Liver (tissue), 9 donors: ENCODE results near the gene CYP11A1. TPM values are rescaled to one million over a fixed set of nuclear protein-coding genes. Genes with fewer than 3 reads are reported as not detected.

ENCODE experiments used
- DNase-seq: peaks from one replicate; pipeline ENCODE4 v3.0.0-alpha.2; 2017; ENCODE audit warnings: low spot score
- H3K27ac ChIP-seq, 2 donors: one replicate each; pipeline ENCODE4 v1.7.0; 2013; ENCODE audit warnings: inconsistent platforms in 2 of 2, low read length in 2 of 2, control low read depth in 1 of 2, low read depth in 1 of 2, mild to moderate bottlenecking in 1 of 2
- H3K27me3 ChIP-seq, 4 donors: one replicate each; pipeline versions ENCODE4 v1.6.1 to v1.7.0; 2013; ENCODE audit warnings: low read length in 3 of 4, inconsistent platforms in 1 of 4, mild to moderate bottlenecking in 1 of 4, moderate library complexity in 1 of 4; ENCODE audit not compliant: control insufficient read depth in 4 of 4, insufficient read depth in 4 of 4
- H3K36me3 ChIP-seq, 4 donors: one replicate each; pipeline versions ENCODE4 v1.6.1 to v1.7.0; 2013; ENCODE audit warnings: low read length in 3 of 4, mild to moderate bottlenecking in 3 of 4, low read depth in 1 of 4, moderate library complexity in 1 of 4; ENCODE audit not compliant: control insufficient read depth in 4 of 4, insufficient read depth in 3 of 4
- H3K4me1 ChIP-seq, 4 donors: one replicate each; pipeline versions ENCODE4 v1.6.1 to v1.7.0; 2013; ENCODE audit warnings: low read length in 3 of 4, mild to moderate bottlenecking in 3 of 4, moderate library complexity in 1 of 4; ENCODE audit not compliant: control insufficient read depth in 4 of 4, insufficient read depth in 4 of 4
- H3K4me3 ChIP-seq, 3 donors: one replicate each; pipeline versions ENCODE4 v1.6.1 to v1.7.0; 2013; ENCODE audit warnings: low read length in 3 of 3, control low read depth in 1 of 3, low read depth in 1 of 3, mild to moderate bottlenecking in 1 of 3
- H3K9ac ChIP-seq, 2 donors: one replicate each; pipeline ENCODE4 v1.7.0; 2013; ENCODE audit warnings: low read length in 2 of 2, mild to moderate bottlenecking in 2 of 2, moderate library complexity in 2 of 2, control low read depth in 1 of 2, low read depth in 1 of 2
- H3K9me3 ChIP-seq, 4 donors: one replicate each; pipeline versions ENCODE4 v1.6.1 to v1.7.0; 2013; ENCODE audit warnings: low read length in 3 of 4; ENCODE audit not compliant: control insufficient read depth in 4 of 4
- ATF3 ChIP-seq: IDR thresholded peaks from 2 replicates; pipeline ENCODE4 v1.6.1; 2016; ENCODE audit warnings: antibody characterized with exemption
- CTCF ChIP-seq: fragments of 150-350 bp; IDR thresholded peaks from 2 replicates; pipeline ENCODE4 v1.5.1; 2017; ENCODE audit warnings: improper control_type of control experiment, low read depth, low read length; ENCODE audit not compliant: missing input control
- EGR1 ChIP-seq, 2 donors: IDR thresholded peaks; 2 replicates each; pipeline ENCODE4 v1.6.1; 2016 to 2018; ENCODE audit warnings: antibody characterized with exemption in 2 of 2, low read depth in 2 of 2
- FOXA1 ChIP-seq: IDR thresholded peaks from 2 replicates; pipeline ENCODE4 v1.6.1; 2016; ENCODE audit warnings: antibody characterized with exemption
- FOXA2 ChIP-seq: IDR thresholded peaks from 2 replicates; pipeline ENCODE4 v1.6.1; 2016; ENCODE audit warnings: antibody characterized with exemption
- GABPA ChIP-seq, 2 donors: IDR thresholded peaks in 1 of 2; conservative IDR thresholded peaks in 1 of 2; 2 replicates each; pipeline ENCODE4 v1.6.1; 2016; ENCODE audit warnings: antibody characterized with exemption in 2 of 2, mild to moderate bottlenecking in 1 of 2, moderate library complexity in 1 of 2
- HNF4A ChIP-seq, 2 donors: conservative IDR thresholded peaks; 2 replicates each; pipeline ENCODE4 v1.6.1; 2016; ENCODE audit warnings: antibody characterized with exemption in 2 of 2, mild to moderate bottlenecking in 2 of 2
- HNF4G ChIP-seq: IDR thresholded peaks from 2 replicates; pipeline ENCODE4 v1.6.1; 2016; ENCODE audit warnings: antibody characterized with exemption
- JUND ChIP-seq, 2 donors: IDR thresholded peaks; 2 replicates each; pipeline ENCODE4 v1.6.1; 2016; ENCODE audit warnings: antibody characterized with exemption in 2 of 2
- MAX ChIP-seq: IDR thresholded peaks from 2 replicates; pipeline ENCODE4 v1.6.1; 2016; ENCODE audit warnings: antibody characterized with exemption
- NR2F2 ChIP-seq: IDR thresholded peaks from 2 replicates; pipeline ENCODE4 v1.6.1; 2016; ENCODE audit warnings: antibody characterized with exemption
- RAD21 ChIP-seq, 2 donors: IDR thresholded peaks; 2 replicates each; pipeline ENCODE4 v1.6.1; 2016; ENCODE audit warnings: antibody characterized with exemption in 2 of 2, mild to moderate bottlenecking in 2 of 2
- REST ChIP-seq: IDR thresholded peaks from 2 replicates; pipeline ENCODE4 v1.6.1; 2016; ENCODE audit warnings: antibody characterized with exemption, mild to moderate bottlenecking
- RXRA ChIP-seq, 2 donors: IDR thresholded peaks; 2 replicates each; pipeline ENCODE4 v1.6.1; 2017 to 2018; ENCODE audit warnings: antibody characterized with exemption in 2 of 2, mild to moderate bottlenecking in 1 of 2
- SP1 ChIP-seq: IDR thresholded peaks from 2 replicates; pipeline ENCODE4 v1.6.1; 2018; ENCODE audit warnings: antibody characterized with exemption, mild to moderate bottlenecking
- TAF1 ChIP-seq: conservative IDR thresholded peaks from 2 replicates; pipeline ENCODE4 v1.6.1; 2016; ENCODE audit warnings: antibody characterized with exemption, mild to moderate bottlenecking
- YY1 ChIP-seq: IDR thresholded peaks from 2 replicates; pipeline ENCODE4 v1.6.1; 2016; ENCODE audit warnings: antibody characterized with exemption, mild to moderate bottlenecking
- ZBTB33 ChIP-seq: IDR thresholded peaks from 2 replicates; pipeline ENCODE4 v1.6.1; 2016; ENCODE audit warnings: antibody characterized with exemption
- WGBS: extraction: QIAGEN DNeasy Blood & Tissue Kit; methylation state at CpG from one replicate; pipeline ENCODE4 v1.1.7; 2013; 5-methylcytosine and 5-hydroxymethylcytosine counted together
- polyA plus RNA-seq, 2 donors: library from polyadenylated mRNA; stranded (reverse) in 1 of 2; unstranded in 1 of 2; fragments of 200-250 nt in 1 of 2; fragments of >200 nt in 1 of 2; fragmentation: Nextera tagmentation in 1 of 2; extraction: Ambion mirVana in 1 of 2; gene quantifications; one replicate each; pipeline versions ENCODE4 v1.2.1 to v1.2.3, GENCODE V29; 2013 to 2015
- total RNA-seq, 2 donors: library from RNA; depleted of rRNA; stranded (reverse); fragments of >200 nt; gene quantifications; one replicate each; pipeline ENCODE4 v1.2.3, GENCODE V29; 2014
- donor health status: healthy.
- donor health status: healthy.
- donor health status: healthy.
- donor health status: healthy.
- donor health status: healthy.

CYP11A1 gene
- total and polyA plus RNA-seq, 4 donors = 0.47 to 2.3 (median 1.9) TPM

GRCh38 chr15:74403991-74404563 lies 36.6 kb upstream of the CYP11A1 start (continued):
- TF ChIP-seq YY1 (no peak), ATF3 (no peak), HNF4G (no peak)

GRCh38 chr15:74403588-74403919 lies 36.1 kb upstream of the CYP11A1 start:
- Histone ChIP-seq H3K27ac (no peak overlapping the region), H3K9me3 (no peaks in the 10 kb centered on the region), H3K4me3 (no peak overlapping the region), H3K27me3 (no peaks in the 10 kb centered on the region), H3K4me1 (peaks cover 0 to 3% (median 0%) of the 10 kb centered on the region in 4 donors), H3K36me3 (no peaks in the 10 kb centered on the region), H3K9ac (no peak overlapping the region)
- no peak for TF ChIP-seq ZBTB33
- no peak for TF ChIP-seq RXRA (IDR thresholded peaks at IDR 0.05)
- no peak for TF ChIP-seq HNF4G
- no peak for TF ChIP-seq NR2F2
- TF ChIP-seq ATF3 = no peak
- no peak for TF ChIP-seq REST
- no peak for TF ChIP-seq HNF4A (conservative IDR thresholded peaks at IDR 0.05)
- TF ChIP-seq FOXA2 = no peak
- TF ChIP-seq RAD21 (IDR thresholded peaks at IDR 0.05) = no peak
- no peak for TF ChIP-seq CTCF
- no peak for TF ChIP-seq MAX
- no peak for TF ChIP-seq GABPA (IDR thresholded peaks at IDR 0.05 in 1 of 2, conservative IDR thresholded peaks at IDR 0.05 in 1 of 2)
- no peak for TF ChIP-seq TAF1
- no peak for TF ChIP-seq FOXA1
- no peak for TF ChIP-seq SP1
- TF ChIP-seq YY1 = no peak
- TF ChIP-seq EGR1 (IDR thresholded peaks at IDR 0.05; ENCODE audit: low read depth in 2 of 2) = no peak
- no peak for TF ChIP-seq JUND (IDR thresholded peaks at IDR 0.05)
- DNase-seq = no peak
- WGBS = 83% methylated on average over 10 of the region's 10 CpGs
